Mucosa of descending colon (tissue), 3 donors: ENCODE data around the gene PHPT1. TPM values are rescaled to one million over a fixed set of nuclear protein-coding genes. Genes with fewer than 3 reads are reported as not detected.

Experiments
- ATAC-seq: fragments of 200-7000 bp; cut with Tn5 transposase; one replicate; pipeline ENCODE4 v1.9.1; 2020; ENCODE audit warnings: mild to moderate bottlenecking, moderate library complexity
- DNase-seq, 3 donors: peaks; one replicate each; pipeline ENCODE4 v3.0.0-alpha.2; 2020
- H3K36me3 ChIP-seq: fragments of 200-600 bp; one replicate; pipeline ENCODE4 v1.8.0; 2021; ENCODE audit warnings: low read depth, mild to moderate bottlenecking
- H3K4me1 ChIP-seq: fragments of 200-600 bp; one replicate; pipeline ENCODE4 v1.8.0; 2021; ENCODE audit warnings: low read depth, mild to moderate bottlenecking
- H3K4me3 ChIP-seq: fragments of 200-600 bp; one replicate; pipeline ENCODE4 v1.8.0; 2021; ENCODE audit warnings: mild to moderate bottlenecking
- H3K9me3 ChIP-seq: fragments of 200-600 bp; one replicate; pipeline ENCODE4 v1.8.0; 2021; ENCODE audit warnings: mild to moderate bottlenecking
- intact Hi-C, 2 donors: fragments of 100-400 bp; cut with DNase I in 1 of 2; cut with micrococcal nuclease in 1 of 2; formaldehyde crosslinking; loops; one replicate each; pipeline versions ENCODE4 v1.11.0 to v1.11.1; 2022; cut with DNase I, micrococcal nuclease
- total RNA-seq, 3 donors: library from RNA; stranded (reverse); fragmentation: NEBNext Ultra II Directional in 2 of 3; extraction: Animal tissue kit (Norgen Biotek cat#: 25700) in 2 of 3; gene quantifications; one replicate each; pipeline versions ENCODE4 v1.2.1 to v1.2.4, GENCODE V29; 2021 to 2023
- TF ChIP-seq, protein P1 (sequence below): fragments of 200-600 bp; IDR thresholded peaks from one replicate; pipeline ENCODE4 v1.8.0; 2022; ENCODE audit warnings: antibody characterized with exemption, mild to moderate bottlenecking
- donor health status: DM: no; HTN: no; CAD: no; lungs with moderate emphysema.
- donor health status: DM: no; HTN: no; CAD: no.
- donor health status: DM: no; HTN: yes; CAD: no.

PHPT1 gene
- total RNA-seq, 3 donors from 2014 or later = 96.4 to 163 (median 102) TPM

DNA sequence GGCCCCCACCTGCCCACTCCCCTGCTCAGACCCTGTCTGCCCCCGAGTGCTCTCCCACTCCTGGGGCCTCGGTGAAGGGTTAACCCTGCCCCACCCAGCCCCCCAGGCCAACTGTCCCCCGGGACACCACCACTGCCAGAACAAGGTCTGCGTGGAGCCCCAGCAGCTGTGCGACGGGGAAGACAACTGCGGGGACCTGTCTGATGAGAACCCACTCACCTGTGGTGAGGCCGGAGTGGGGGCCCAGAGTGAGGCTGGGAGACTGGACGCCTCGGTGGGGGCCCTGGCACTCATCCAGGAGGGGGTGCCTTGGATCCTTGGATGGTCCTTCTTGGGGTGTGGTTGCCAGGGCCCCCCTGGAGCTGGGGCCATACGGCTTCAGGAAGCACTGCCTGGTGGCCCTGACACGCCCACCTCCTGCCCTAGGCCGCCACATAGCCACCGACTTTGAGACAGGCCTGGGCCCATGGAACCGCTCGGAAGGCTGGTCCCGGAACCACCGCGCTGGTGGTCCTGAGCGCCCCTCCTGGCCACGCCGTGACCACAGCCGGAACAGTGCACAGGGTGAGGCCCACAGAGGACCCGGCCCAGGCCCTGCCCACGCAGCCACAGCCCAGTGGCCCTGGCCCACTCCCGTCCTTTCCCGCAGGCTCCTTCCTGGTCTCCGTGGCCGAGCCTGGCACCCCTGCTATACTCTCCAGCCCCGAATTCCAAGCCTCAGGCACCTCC, 5.1 kb downstream of the PHPT1 start:
- ATAC-seq (no peak), DNase-seq (peak in 2 of 3 donors; percentile 25 to 51)
- TF ChIP-seq, protein P1, sequence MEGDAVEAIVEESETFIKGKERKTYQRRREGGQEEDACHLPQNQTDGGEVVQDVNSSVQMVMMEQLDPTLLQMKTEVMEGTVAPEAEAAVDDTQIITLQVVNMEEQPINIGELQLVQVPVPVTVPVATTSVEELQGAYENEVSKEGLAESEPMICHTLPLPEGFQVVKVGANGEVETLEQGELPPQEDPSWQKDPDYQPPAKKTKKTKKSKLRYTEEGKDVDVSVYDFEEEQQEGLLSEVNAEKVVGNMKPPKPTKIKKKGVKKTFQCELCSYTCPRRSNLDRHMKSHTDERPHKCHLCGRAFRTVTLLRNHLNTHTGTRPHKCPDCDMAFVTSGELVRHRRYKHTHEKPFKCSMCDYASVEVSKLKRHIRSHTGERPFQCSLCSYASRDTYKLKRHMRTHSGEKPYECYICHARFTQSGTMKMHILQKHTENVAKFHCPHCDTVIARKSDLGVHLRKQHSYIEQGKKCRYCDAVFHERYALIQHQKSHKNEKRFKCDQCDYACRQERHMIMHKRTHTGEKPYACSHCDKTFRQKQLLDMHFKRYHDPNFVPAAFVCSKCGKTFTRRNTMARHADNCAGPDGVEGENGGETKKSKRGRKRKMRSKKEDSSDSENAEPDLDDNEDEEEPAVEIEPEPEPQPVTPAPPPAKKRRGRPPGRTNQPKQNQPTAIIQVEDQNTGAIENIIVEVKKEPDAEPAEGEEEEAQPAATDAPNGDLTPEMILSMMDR = no peak
- no peaks in the 10 kb centered on the region for H3K9me3 ChIP-seq
- intact Hi-C loops = no loop called here
- no peaks in the 10 kb centered on the region for H3K36me3 ChIP-seq
- H3K4me3 ChIP-seq = no peak overlapping the region
- peaks cover 30% of the 10 kb centered on the region for H3K4me1 ChIP-seq

DNA sequence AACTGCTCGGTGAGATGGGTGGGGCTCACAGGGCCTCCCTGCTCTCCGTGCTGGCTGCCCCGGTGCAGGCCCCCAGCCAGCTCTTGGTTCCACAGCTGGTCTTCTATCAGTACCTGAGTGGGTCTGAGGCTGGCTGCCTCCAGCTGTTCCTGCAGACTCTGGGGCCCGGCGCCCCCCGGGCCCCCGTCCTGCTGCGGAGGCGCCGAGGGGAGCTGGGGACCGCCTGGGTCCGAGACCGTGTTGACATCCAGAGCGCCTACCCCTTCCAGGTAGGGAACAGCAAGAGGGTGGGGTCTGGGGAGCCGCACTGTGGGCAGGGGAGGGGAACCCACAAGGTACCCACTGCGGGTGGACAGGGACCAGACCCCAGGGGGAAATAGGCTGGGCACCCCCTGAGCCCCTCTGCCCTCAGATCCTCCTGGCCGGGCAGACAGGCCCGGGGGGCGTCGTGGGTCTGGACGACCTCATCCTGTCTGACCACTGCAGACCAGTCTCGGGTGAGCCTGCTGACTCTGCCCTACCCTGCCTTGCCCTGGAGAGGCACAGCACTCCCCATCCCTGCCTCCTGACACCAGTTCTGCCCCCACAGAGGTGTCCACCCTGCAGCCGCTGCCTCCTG, 5.7 kb downstream of the PHPT1 start:
- Histone ChIP-seq H3K4me1 (peaks cover 33% of the 10 kb centered on the region), H3K4me3 (no peak overlapping the region), H3K36me3 (no peaks in the 10 kb centered on the region), H3K9me3 (no peaks in the 10 kb centered on the region)
- intact Hi-C loops = no loop called here
- DNase-seq (peak in 1 of 3 donors; percentile 32), ATAC-seq (no peak)
- TF ChIP-seq, protein P1 = no peak

DNA sequence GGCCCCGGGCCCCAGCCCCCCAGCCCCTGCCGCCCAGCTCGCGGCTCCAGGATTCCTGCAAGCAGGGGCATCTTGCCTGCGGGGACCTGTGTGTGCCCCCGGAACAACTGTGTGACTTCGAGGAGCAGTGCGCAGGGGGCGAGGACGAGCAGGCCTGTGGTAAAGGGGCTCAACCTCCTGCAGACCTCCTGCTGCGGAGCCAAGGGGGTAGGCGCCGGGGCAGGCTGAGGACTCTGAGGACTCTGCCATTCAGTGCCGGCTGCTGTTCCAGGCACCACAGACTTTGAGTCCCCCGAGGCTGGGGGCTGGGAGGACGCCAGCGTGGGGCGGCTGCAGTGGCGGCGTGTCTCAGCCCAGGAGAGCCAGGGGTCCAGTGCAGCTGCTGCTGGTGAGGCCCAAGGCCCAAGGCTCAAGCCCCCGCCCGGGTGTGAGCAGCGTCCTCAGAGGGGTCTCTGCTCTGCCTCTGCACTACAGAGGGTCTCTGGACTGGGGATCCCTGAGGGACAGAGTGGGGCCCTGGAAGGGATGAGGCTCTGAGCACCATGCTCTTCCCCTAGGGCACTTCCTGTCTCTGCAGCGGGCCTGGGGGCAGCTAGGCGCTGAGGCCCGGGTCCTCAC, 6.4 kb downstream of the PHPT1 start:
- TF ChIP-seq, protein P1 = no peak
- H3K9me3 ChIP-seq = no peaks in the 10 kb centered on the region
- no peaks in the 10 kb centered on the region for H3K36me3 ChIP-seq
- ATAC-seq (no peak), DNase-seq (peak in 1 of 3 donors; percentile 29)
- H3K4me1 ChIP-seq = peaks cover 32% of the 10 kb centered on the region
- intact Hi-C loops = no loop called here
- no peak overlapping the region for H3K4me3 ChIP-seq

DNA sequence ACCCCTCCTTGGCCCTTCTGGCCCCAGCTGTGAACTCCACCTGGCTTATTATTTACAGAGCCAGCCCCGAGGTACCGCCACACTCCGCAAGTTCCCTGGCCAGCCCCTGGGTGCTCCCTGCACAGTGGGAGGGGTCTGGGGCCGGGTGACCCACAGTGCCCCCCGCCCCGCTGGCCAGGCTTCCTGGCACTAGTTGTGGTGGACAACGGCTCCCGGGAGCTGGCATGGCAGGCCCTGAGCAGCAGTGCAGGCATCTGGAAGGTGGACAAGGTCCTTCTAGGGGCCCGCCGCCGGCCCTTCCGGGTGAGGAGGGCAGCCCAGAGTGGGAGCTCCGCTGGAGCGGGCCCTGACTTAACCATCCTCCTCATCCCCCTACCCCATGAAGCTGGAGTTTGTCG, 6.9 kb downstream of the PHPT1 start:
- H3K9me3 ChIP-seq = no peaks in the 10 kb centered on the region
- TF ChIP-seq, protein P1 = no peak
- H3K4me1 ChIP-seq = peaks cover 38% of the 10 kb centered on the region
- DNase-seq = peak in 2 of 3 donors; percentile 5 to 32
- ATAC-seq = no peak
- H3K36me3 ChIP-seq = no peaks in the 10 kb centered on the region
- H3K4me3 ChIP-seq = no peak overlapping the region
- intact Hi-C loops = no loop called here

DNA sequence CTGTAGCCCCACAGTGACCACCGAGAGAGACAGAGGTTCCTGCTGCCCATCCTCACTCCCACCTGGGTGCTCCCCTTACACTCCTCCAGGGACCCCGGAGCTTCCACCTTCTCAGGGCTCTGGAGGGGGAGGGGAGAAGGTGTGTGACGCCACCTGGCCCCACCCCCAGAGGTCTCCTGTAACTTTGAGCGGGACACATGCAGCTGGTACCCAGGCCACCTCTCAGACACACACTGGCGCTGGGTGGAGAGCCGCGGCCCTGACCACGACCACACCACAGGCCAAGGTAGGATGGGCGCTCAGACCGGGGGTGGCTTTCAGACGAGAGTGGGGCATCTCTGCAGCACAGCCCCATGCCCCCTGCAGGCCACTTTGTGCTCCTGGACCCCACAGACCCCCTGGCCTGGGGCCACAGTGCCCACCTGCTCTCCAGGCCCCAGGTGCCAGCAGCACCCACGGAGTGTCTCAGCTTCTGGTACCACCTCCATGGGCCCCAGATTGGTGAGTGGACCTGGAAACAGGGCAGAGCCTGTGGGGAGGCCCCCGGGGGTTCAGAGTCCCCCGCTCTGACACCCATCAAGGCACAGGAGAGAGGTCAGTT, 7.4 kb downstream of the PHPT1 start:
- Histone ChIP-seq H3K4me3 (no peak overlapping the region), H3K9me3 (no peaks in the 10 kb centered on the region), H3K36me3 (no peaks in the 10 kb centered on the region), H3K4me1 (peaks cover 43% of the 10 kb centered on the region)
- TF ChIP-seq, protein P1 = no peak
- ATAC-seq (no peak), DNase-seq (peak in 2 of 3 donors; percentile 12 to 30)
- intact Hi-C loops = no loop called here
